Thyroid gland (tissue), 4 donors: Measurements from ENCODE around the gene NCS1. TPM values are rescaled to one million over a fixed set of nuclear protein-coding genes. Genes with fewer than 3 reads are reported as not detected.

ENCODE experiments used
- DNase-seq, 2 donors: peaks; one replicate each; pipeline ENCODE4 v3.0.0-alpha.2; 2019
- H3K27ac ChIP-seq, 3 donors: fragments of 200-600 bp; sonication (generic); 1 replicate in 2 of 3; 2 replicates in 1 of 3; pipeline ENCODE4 v1.5.1; 2016 to 2019; ENCODE audit warnings: mild to moderate bottlenecking in 1 of 3, moderate library complexity in 1 of 3
- H3K27me3 ChIP-seq: fragments of 200-600 bp; sonication (generic); one replicate; pipeline ENCODE4 v1.5.1; 2019
- H3K36me3 ChIP-seq, 2 donors: fragments of 200-600 bp; sonication (generic); one replicate each; pipeline ENCODE4 v1.5.1; 2016 to 2019
- H3K4me1 ChIP-seq, 2 donors: fragments of 200-600 bp; sonication (generic); one replicate each; pipeline ENCODE4 v1.5.1; 2017 to 2019
- H3K4me3 ChIP-seq, 3 donors: fragments of 200-600 bp; sonication (generic); replicated peaks in 1 of 3; 1 replicate in 2 of 3; 2 replicates in 1 of 3; pipeline ENCODE4 v1.5.1; 2016; ENCODE audit warnings: mild to moderate bottlenecking in 1 of 3
- H3K9me3 ChIP-seq: fragments of 200-600 bp; sonication (generic); one replicate; pipeline ENCODE4 v1.5.1; 2017
- CTCF ChIP-seq, 6 experiments: fragments of 200-600 bp in 3 of 6; fragments of 450-650 bp in 3 of 6; sonication (generic) in 3 of 6; IDR thresholded peaks; one replicate each; pipeline ENCODE4 v1.5.1; 2016 to 2019; ENCODE audit warnings: antibody characterized with exemption in 6 of 6, mild to moderate bottlenecking in 2 of 6, inconsistent platforms in 1 of 6, moderate library complexity in 1 of 6
- POLR2A ChIP-seq, 2 donors: fragments of 450-650 bp; IDR thresholded peaks; one replicate each; pipeline ENCODE4 v1.6.1; 2017; ENCODE audit warnings: antibody characterized with exemption in 2 of 2, mild to moderate bottlenecking in 2 of 2, moderate library complexity in 1 of 2
- WGBS, 2 donors: methylation state at CpG; one replicate each; pipeline ENCODE4 v1.1.5; 2017; 5-methylcytosine and 5-hydroxymethylcytosine counted together
- intact Hi-C: fragments of 100-400 bp; cut with DNase I; formaldehyde crosslinking; loops from one replicate; pipeline ENCODE4 v1.15.1; 2023
- total RNA-seq, 4 donors: library from RNA; depleted of rRNA; stranded (reverse); fragments of >200 nt; gene quantifications; one replicate each; pipeline ENCODE4 v1.2.3, GENCODE V29; 2016

NCS1 gene
- total RNA-seq, 4 donors from 2014 or later = 31.0 to 85.4 (median 61.2) TPM

- no peak for TF ChIP-seq POLR2A (IDR thresholded peaks at IDR 0.05)
- no peak for TF ChIP-seq CTCF (IDR thresholded peaks at IDR 0.05)
- Histone ChIP-seq H3K27ac (no peak overlapping the region), H3K27me3 (no peaks in the 10 kb centered on the region), H3K9me3 (no peaks in the 10 kb centered on the region), H3K4me3 (no peak overlapping the region), H3K4me1 (peaks cover 19 to 34% of the 10 kb centered on the region in 2 donors), H3K36me3 (no peaks in the 10 kb centered on the region)
- intact Hi-C loops = no loop called here
- DNase-seq = no peak
- WGBS, 2 donors = 79 to 82% methylated on average over 4 of the region's 4 CpGs
Measured at GRCh38 chr9:130283539-130284248, 111.5 kb downstream of the NCS1 start.

GRCh38 chr9:130284249-130284625 is 112.0 kb downstream of the NCS1 start:
- whole genome bisulfite sequencing, 2 donors = 84 to 86% methylated on average over 10 of the region's 10 CpGs
- intact Hi-C loops = no loop called here
- TF ChIP-seq CTCF (IDR thresholded peaks at IDR 0.05) (no peak), POLR2A (IDR thresholded peaks at IDR 0.05) (no peak)
- H3K27ac ChIP-seq = no peak overlapping the region
- H3K36me3 ChIP-seq = no peaks in the 10 kb centered on the region
- peaks cover 23 to 40% of the 10 kb centered on the region in 2 donors for H3K4me1 ChIP-seq
- no peak overlapping the region for H3K4me3 ChIP-seq
- H3K9me3 ChIP-seq = no peaks in the 10 kb centered on the region
- DNase-seq = no peak
- no peaks in the 10 kb centered on the region for H3K27me3 ChIP-seq

GRCh38 chr9:130284690-130285089 is 112.5 kb downstream of the NCS1 start:
- no peak overlapping the region for H3K27ac ChIP-seq
- TF ChIP-seq CTCF (IDR thresholded peaks at IDR 0.05) (no peak), POLR2A (IDR thresholded peaks at IDR 0.05) (no peak)
- intact Hi-C loops = no loop called here
- 73 to 85% methylated on average over 7 of the region's 7 CpGs for WGBS, 2 donors
- H3K9me3 ChIP-seq = no peaks in the 10 kb centered on the region
- no peak for DNase-seq
- no peaks in the 10 kb centered on the region for H3K27me3 ChIP-seq
- H3K4me1 ChIP-seq = peaks cover 23 to 44% of the 10 kb centered on the region in 2 donors
- H3K4me3 ChIP-seq = no peak overlapping the region
- no peaks in the 10 kb centered on the region for H3K36me3 ChIP-seq

GRCh38 chr9:130285271-130285670 is 113.1 kb downstream of the NCS1 start:
- DNase-seq = peak in 1 of 2 donors; percentile 31
- 84 to 85% methylated on average over 4 to 9 of the region's 9 CpGs for whole genome bisulfite sequencing, 2 donors
- intact Hi-C loops = no loop called here
- no peak for TF ChIP-seq POLR2A (IDR thresholded peaks at IDR 0.05)
- TF ChIP-seq CTCF (IDR thresholded peaks at IDR 0.05) = no peak
- Histone ChIP-seq H3K4me1 (peaks cover 23 to 48% of the 10 kb centered on the region in 2 donors), H3K27ac (no peak overlapping the region), H3K27me3 (no peaks in the 10 kb centered on the region), H3K4me3 (no peak overlapping the region), H3K9me3 (no peaks in the 10 kb centered on the region), H3K36me3 (no peaks in the 10 kb centered on the region)

GRCh38 chr9:130286072-130286770 is 114.0 kb downstream of the NCS1 start:
- peaks cover 23 to 48% of the 10 kb centered on the region in 2 donors for H3K4me1 ChIP-seq

More at GRCh38 chr9:130286072-130286770, 114.0 kb downstream of the NCS1 start:
- H3K4me3 ChIP-seq = no peak overlapping the region
- intact Hi-C loops = no loop called here
- H3K27ac ChIP-seq = no peak overlapping the region
- no peaks in the 10 kb centered on the region for H3K27me3 ChIP-seq
- DNase-seq = no peak
- no peaks in the 10 kb centered on the region for H3K36me3 ChIP-seq
- TF ChIP-seq POLR2A (IDR thresholded peaks at IDR 0.05) (no peak), CTCF (IDR thresholded peaks at IDR 0.05) (no peak)
- 89 to 95% methylated on average over 14 to 16 of the region's 17 CpGs for WGBS, 2 donors
- no peaks in the 10 kb centered on the region for H3K9me3 ChIP-seq
